PFSK-1 (cell line): ENCODE measurements around the gene SUFU.

Experiments used
- FOXP2 ChIP-seq: optimal IDR thresholded peaks from 2 replicates; pipeline ENCODE3; 2011; ENCODE audit warnings: borderline replicate concordance, control low read depth, inconsistent platforms; ENCODE audit not compliant: insufficient read depth; ENCODE audit errors: extremely low read length, extremely low read depth
- POLR2AphosphoS5 ChIP-seq: IDR thresholded peaks from 2 replicates; pipeline ENCODE4 v1.6.1; 2012; ENCODE audit warnings: low read depth, mild to moderate bottlenecking, control low read depth, low read length, moderate library complexity
- SIN3A ChIP-seq: IDR thresholded peaks from 2 replicates; pipeline ENCODE4 v1.6.1; 2012; ENCODE audit warnings: mild to moderate bottlenecking, low read length, moderate library complexity, borderline replicate concordance; ENCODE audit not compliant: insufficient read depth
- TAF1 ChIP-seq: IDR thresholded peaks from 2 replicates; pipeline ENCODE4 v1.6.1; 2012; ENCODE audit warnings: low read length, control low read depth, borderline replicate concordance; ENCODE audit not compliant: insufficient read depth
- TF ChIP-seq, protein P1 (sequence below), 2 experiments: IDR thresholded peaks; 2 replicates each; pipeline versions ENCODE4 v1.6.1 to v1.8.0; 2011 to 2012; ENCODE audit warnings: low read depth in 2 of 2, low read length in 2 of 2, control low read depth in 1 of 2, inconsistent platforms in 1 of 2, mild to moderate bottlenecking in 1 of 2, moderate library complexity in 1 of 2; ENCODE audit not compliant: insufficient read depth in 1 of 2

The SUFU gene

GRCh38 chr10:102522874-102523249, 19.1 kb downstream of the SUFU start:
- TF ChIP-seq TAF1 (no peak), POLR2AphosphoS5 (no peak), FOXP2 (no peak), SIN3A (no peak)
- TF ChIP-seq, protein P1, sequence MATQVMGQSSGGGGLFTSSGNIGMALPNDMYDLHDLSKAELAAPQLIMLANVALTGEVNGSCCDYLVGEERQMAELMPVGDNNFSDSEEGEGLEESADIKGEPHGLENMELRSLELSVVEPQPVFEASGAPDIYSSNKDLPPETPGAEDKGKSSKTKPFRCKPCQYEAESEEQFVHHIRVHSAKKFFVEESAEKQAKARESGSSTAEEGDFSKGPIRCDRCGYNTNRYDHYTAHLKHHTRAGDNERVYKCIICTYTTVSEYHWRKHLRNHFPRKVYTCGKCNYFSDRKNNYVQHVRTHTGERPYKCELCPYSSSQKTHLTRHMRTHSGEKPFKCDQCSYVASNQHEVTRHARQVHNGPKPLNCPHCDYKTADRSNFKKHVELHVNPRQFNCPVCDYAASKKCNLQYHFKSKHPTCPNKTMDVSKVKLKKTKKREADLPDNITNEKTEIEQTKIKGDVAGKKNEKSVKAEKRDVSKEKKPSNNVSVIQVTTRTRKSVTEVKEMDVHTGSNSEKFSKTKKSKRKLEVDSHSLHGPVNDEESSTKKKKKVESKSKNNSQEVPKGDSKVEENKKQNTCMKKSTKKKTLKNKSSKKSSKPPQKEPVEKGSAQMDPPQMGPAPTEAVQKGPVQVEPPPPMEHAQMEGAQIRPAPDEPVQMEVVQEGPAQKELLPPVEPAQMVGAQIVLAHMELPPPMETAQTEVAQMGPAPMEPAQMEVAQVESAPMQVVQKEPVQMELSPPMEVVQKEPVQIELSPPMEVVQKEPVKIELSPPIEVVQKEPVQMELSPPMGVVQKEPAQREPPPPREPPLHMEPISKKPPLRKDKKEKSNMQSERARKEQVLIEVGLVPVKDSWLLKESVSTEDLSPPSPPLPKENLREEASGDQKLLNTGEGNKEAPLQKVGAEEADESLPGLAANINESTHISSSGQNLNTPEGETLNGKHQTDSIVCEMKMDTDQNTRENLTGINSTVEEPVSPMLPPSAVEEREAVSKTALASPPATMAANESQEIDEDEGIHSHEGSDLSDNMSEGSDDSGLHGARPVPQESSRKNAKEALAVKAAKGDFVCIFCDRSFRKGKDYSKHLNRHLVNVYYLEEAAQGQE (IDR thresholded peaks at IDR 0.05; ENCODE audit: insufficient read depth in 1 of 2, low read depth in 2 of 2, low read length in 2 of 2) = no peak

DNA sequence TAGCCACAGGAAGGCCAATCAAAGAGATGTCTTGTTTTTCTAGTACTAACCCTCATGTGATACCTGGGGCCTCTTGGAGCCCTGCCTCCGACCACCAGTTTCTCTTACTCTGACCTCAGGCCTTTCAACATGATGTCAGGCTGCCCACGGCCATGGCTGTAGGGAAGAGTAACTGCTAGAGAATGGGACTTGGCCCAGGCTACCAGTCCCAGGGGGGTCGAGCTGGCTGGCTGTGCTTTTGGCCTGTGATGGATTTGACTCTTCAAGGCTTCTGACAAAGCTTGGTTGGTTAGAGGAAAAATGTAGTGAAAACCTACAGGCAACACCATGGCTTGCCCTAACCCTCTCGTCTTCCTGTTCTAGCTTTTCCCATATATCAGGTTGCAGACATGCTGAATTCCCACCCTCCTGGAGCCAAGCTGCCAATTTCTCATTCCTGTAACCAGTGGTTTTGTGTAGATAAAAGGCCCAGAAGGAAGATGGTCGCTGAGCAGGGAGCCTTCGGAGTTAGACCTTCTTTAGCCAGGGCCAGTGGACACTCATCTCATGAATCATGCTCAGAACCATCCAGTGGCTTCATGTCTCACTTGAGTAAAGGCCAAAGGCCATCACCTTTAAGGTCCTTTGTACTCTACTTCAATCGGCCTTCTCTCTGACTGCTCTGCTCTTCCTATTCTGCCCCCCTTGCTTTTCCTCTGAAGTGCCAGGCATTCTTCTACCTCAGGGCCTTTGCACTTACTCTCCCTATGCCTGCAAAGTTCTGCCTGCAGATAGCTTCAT, 19.7 kb downstream of the SUFU start:
- TF ChIP-seq, protein P1 (IDR thresholded peaks at IDR 0.05; ENCODE audit: insufficient read depth in 1 of 2, low read depth in 2 of 2, low read length in 2 of 2) = no peak
- TF ChIP-seq FOXP2 = no peak
- TF ChIP-seq SIN3A = no peak
- TF ChIP-seq TAF1 = no peak
- no peak for TF ChIP-seq POLR2AphosphoS5

GRCh38 chr10:102524746-102525145, 21.0 kb downstream of the SUFU start:
- TF ChIP-seq FOXP2 = no peak

GRCh38 chr10:102527546-102527945, 23.8 kb downstream of the SUFU start:
- no peak for TF ChIP-seq SIN3A
- TF ChIP-seq POLR2AphosphoS5 = no peak
- no peak for TF ChIP-seq TAF1
- TF ChIP-seq, protein P1 (IDR thresholded peaks at IDR 0.05; ENCODE audit: insufficient read depth in 1 of 2, low read depth in 2 of 2, low read length in 2 of 2) = no peak
- no peak for TF ChIP-seq FOXP2

- no peak for TF ChIP-seq POLR2AphosphoS5
Observed at GRCh38 chr10:102534333-102534732, 30.6 kb downstream of the SUFU start.

DNA sequence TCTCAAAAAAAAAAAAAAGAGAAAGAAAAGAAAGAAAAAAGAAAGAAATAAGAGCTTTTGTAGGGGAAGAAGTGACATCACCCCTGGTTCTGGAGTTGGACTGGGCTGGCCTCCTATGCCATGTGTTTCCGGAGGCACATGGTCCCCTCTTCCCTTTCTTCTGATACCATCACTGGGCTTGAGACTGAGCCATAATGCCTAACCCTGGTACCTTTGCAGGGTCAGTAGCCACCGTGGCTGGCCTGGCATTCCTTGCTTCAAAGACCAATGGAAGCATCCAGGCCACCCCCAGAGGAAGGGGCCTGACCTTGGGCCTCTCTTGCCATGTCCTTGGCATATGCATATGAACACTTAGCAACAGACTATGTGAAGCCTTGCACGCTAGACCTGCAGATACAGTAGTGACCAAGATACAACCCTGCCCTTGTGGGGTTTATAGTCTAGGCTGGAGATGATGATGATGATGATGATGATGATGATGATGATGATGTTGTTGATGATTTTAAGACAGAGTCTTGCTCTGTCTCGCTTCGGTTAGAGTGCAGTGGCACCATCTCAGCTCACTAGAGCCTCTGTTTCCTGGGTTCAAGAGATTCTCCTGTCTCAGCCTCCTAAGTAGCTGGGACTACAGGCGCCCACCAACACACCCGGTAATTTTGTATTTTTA, 31.8 kb downstream of the SUFU start:
- TF ChIP-seq POLR2AphosphoS5 (no peak), FOXP2 (no peak), SIN3A (no peak), TAF1 (no peak)
- TF ChIP-seq, protein P1 (IDR thresholded peaks at IDR 0.05; ENCODE audit: insufficient read depth in 1 of 2, low read depth in 2 of 2, low read length in 2 of 2) = no peak
